Measurements from ENCODE around the gene GPSM1. TPM values are rescaled to one million over a fixed set of nuclear protein-coding genes. Genes with fewer than 3 reads are reported as not detected.

Gene GPSM1
- total RNA-seq, 1 experiment from 2014 or later, result 24.7 TPM

- no peak overlapping the region for H4K5ac ChIP-seq (ENCODE audit: insufficient read length, low read depth, low read length)
- no peak overlapping the region for H2BK120ac ChIP-seq (ENCODE audit: low read depth, low read length, poor library complexity, severe bottlenecking)
- H3K14ac ChIP-seq (ENCODE audit: insufficient read depth, low read length), result no peak overlapping the region
- no peak overlapping the region for H3K4me3 Mint-ChIP-seq
- H3K56ac ChIP-seq (ENCODE audit: insufficient read length, low read depth, low read length), result no peak overlapping the region
- H3K9me3 ChIP-seq (ENCODE audit: control insufficient read depth, low read depth, low read length), result no peaks in the 10 kb centered on the region
- H3K27ac ChIP-seq (ENCODE audit: insufficient read length, low read depth, low read length), result no peak overlapping the region
- H2AFZ ChIP-seq (ENCODE audit: low read length), result no peak overlapping the region
- peaks cover 46 to 75% (median 74%) of the 10 kb centered on the region in 3 experiments; a peak in 6 of 7 replicates for H3K36me3 Mint-ChIP-seq (ENCODE audit: insufficient read depth in 1 of 3, low read depth in 3 of 3)
- no peaks in the 10 kb centered on the region for H3K27me3 ChIP-seq (ENCODE audit: insufficient read depth, low read length)
- H4K20me1 ChIP-seq (ENCODE audit: control insufficient read depth, insufficient read depth, insufficient read length), result no peaks in the 10 kb centered on the region
- H3K18ac ChIP-seq (ENCODE audit: insufficient read length, low read depth, low read length), result no peak overlapping the region
- no peaks in the 10 kb centered on the region for H3K23me2 ChIP-seq (ENCODE audit: insufficient read length, low read depth, low read length, poor library complexity, severe bottlenecking)
- H3K4ac ChIP-seq (ENCODE audit: low read depth, low read length), result no peak overlapping the region
- DNase-seq, result no peak
- WGBS (ENCODE audit: extremely low coverage, insufficient read length, low lambda C conversion rate), result no CpG with 5 or more reads among the region's 21 CpGs
- no peak overlapping the region for H2AK5ac ChIP-seq (ENCODE audit: insufficient read length, low read length)
- no peak overlapping the region for H3K23ac ChIP-seq (ENCODE audit: insufficient read length, low read depth, low read length)
- no peak overlapping the region for H3K4me2 ChIP-seq (ENCODE audit: insufficient read depth, insufficient read length, low read length)
- H3K4me1 ChIP-seq (ENCODE audit: insufficient read depth, low read length), result no peaks in the 10 kb centered on the region
- H3K79me2 ChIP-seq (ENCODE audit: insufficient read depth, low read length), result no peaks in the 10 kb centered on the region
- no peak overlapping the region for H2BK20ac ChIP-seq (ENCODE audit: low read depth, low read length, poor library complexity, severe bottlenecking)
- H3T11ph ChIP-seq (ENCODE audit: low read length), result no peak overlapping the region
- no peak overlapping the region for H4K8ac ChIP-seq (replicated peaks; ENCODE audit: insufficient read length, low read depth, low read length)
- H3K9me3 Mint-ChIP-seq, result no peaks in the 10 kb centered on the region
- TF ChIP-seq, protein P1, sequence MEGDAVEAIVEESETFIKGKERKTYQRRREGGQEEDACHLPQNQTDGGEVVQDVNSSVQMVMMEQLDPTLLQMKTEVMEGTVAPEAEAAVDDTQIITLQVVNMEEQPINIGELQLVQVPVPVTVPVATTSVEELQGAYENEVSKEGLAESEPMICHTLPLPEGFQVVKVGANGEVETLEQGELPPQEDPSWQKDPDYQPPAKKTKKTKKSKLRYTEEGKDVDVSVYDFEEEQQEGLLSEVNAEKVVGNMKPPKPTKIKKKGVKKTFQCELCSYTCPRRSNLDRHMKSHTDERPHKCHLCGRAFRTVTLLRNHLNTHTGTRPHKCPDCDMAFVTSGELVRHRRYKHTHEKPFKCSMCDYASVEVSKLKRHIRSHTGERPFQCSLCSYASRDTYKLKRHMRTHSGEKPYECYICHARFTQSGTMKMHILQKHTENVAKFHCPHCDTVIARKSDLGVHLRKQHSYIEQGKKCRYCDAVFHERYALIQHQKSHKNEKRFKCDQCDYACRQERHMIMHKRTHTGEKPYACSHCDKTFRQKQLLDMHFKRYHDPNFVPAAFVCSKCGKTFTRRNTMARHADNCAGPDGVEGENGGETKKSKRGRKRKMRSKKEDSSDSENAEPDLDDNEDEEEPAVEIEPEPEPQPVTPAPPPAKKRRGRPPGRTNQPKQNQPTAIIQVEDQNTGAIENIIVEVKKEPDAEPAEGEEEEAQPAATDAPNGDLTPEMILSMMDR (conservative IDR thresholded peaks at IDR 0.05), result no peak
- H2BK15ac ChIP-seq (ENCODE audit: low read depth, low read length), result no peak overlapping the region
- no peak overlapping the region for H4K91ac ChIP-seq (ENCODE audit: insufficient read length, low read depth, low read length)
- no peaks in the 10 kb centered on the region for H3K79me1 ChIP-seq (ENCODE audit: insufficient read depth, low read depth, low read length, poor library complexity, severe bottlenecking)
- no peak overlapping the region for H3K27ac Mint-ChIP-seq
- H3K27me3 Mint-ChIP-seq (ENCODE audit: low read depth), result no peaks in the 10 kb centered on the region
- no peaks in the 10 kb centered on the region for H3K4me1 Mint-ChIP-seq
- H2BK5ac ChIP-seq (ENCODE audit: insufficient read length, low read length), result no peak overlapping the region
- H2BK12ac ChIP-seq (ENCODE audit: insufficient read length, low read depth, low read length), result no peak overlapping the region
- no peak overlapping the region for H3K9ac ChIP-seq (ENCODE audit: extremely low read depth, insufficient read length, low read length)
Measured at GRCh38 chr9:136392538-136393449, 65.5 kb downstream of the GPSM1 start.
